NCI-H2171 (cell line): ENCODE measurements around the gene CYTL1.
"Not testable (repeated sequence)": the region's sequence is repeated elsewhere in the genome, so short reads cannot be mapped to it uniquely, and the experiment has no call there.

Experiments used
- DNase-seq: peaks from one replicate; lab custom pipeline; 2025; lab: John Stamatoyannopoulos, UW

CYTL1 gene

DNA sequence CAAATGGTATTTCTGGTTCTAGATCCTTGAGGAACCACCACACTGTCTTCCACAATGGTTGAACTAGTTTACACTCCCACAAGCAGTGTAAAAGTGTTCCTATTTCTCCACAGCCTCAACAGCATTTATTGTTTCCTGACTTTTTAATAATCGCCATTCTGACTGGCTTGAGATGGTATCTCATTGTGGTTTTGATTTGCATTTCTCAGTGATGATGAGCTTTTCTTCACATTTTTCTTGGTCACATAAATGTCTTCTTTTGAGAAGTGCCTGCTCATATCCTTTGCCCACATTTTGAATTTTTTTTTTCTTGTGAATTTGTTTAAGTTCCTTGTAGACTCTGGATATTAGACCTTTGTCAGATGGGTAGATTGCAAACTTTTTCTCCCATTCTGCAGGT is 22.3 kb downstream of the CYTL1 start:
- not testable (repeated sequence) for DNase-seq

DNA sequence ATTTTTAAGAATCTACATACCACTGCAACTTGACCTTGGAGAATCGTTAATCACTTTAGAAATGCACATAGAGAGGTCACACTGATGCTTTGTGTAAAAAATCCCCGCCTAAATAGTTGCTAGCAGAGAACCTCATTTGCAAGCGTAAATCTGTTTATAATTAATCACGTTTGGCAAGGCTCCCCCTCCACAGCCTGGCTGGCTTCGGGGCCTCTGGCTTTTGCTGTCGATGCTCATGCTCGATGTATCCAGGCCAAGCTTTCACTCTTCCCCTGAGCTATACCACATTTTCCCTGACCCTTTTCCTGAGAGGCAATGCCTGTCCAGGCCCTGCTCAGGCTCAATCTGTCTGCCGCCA is 23.4 kb downstream of the CYTL1 start:
- DNase-seq: no peak

GRCh38 chr4:4995103-4995907 is 24.0 kb downstream of the CYTL1 start:
- no peak for DNase-seq

DNA sequence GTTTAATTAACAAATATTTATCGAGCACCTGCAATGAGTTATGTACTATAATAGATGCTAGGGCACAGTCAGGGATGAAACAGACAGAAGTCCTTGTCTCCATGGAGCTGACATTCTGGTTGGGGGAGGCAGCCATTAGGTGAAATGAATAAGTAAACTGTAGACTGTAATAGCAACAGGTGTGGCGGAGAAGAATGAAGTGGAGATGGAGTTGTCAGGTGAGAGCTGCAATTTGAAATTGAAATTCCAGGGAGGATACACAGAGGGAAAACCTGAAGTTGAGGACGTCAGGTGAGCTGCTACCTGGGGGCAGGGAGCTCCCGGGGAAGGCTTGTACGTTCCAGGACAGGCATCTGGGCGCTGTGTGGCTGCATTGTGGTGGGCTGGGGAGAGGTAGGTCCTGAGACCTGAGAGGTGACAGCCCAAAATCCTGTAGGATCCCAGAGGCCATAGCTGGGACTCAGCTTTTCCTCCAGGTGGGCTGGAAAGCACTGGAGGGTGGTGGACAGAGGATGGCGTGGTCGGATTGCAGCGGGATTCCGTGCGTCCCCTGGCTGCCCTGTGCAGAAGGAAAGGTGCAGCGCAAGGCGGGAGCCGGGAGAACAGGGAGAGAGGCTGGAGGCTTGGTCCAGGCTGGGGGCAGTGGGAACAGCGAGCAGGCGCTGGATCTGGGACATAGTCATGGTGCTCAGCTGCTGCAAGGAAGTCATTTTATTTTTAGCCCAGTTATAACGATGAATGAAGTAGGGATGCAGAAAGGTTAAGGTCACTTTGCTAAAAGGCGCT is 24.8 kb downstream of the CYTL1 start:
- DNase-seq: no peak

GRCh38 chr4:4992833-4993232 is 26.4 kb downstream of the CYTL1 start:
- DNase-seq: no peak

DNA sequence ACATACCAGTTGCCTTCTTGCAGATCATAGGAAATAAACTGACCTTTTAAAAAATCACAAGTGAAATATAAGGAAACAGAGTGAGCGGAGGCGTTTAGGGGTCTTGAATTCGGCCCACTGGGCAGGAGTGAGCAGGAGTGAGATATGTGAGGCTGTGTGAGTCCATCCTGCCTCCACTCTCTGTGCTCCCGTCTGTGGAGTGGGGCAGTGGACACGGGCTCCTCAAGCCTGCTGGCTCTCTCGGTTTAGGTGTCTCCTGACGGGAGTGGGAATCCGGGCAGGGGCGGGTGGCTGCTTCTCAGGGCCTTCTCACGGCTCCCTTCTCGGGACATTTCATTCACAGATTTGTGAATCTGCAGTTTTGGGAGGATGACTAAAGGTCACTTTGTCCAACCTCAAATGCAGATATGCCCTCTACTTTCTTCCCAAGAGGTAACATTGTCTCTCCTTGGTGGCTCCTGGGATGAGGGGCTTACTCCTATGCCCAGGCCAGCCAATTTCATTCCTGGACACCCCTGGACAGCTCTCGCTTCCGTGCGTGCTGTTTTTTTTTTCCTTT is 27.6 kb downstream of the CYTL1 start:
- DNase-seq: no peak

DNA sequence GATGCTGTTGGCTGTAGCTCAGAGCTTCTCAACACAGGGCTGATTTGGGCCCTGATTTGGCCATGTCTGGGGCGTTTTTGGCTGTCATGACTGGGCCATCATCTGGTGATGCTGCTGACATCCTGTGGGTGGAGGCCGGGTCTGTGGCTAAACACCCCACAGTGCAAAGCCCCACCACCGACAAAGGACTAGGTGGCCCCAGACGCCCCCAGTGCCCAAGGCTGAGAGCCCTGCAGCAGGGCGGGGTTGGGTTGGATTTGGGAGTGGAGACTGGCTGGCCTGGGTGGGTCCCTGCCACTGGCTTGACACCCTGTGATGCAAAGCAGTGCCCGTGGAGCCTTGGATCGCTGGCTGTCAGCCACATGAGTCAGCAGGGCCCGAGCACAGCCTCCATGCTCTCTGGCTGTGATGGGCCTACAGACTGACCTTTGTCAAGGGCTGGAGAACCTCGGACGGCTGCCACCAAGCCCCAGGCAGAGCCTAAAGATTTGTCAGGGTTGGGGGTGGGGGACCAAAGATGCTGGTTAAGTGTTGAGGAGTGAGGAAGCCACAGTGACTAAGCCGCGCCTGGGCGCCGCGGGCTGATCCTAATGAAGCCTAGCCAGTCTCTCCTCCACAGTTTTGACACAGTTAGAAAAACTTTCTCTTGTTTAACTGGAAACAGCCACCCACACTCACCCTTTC is 28.3 kb downstream of the CYTL1 start:
- no peak for DNase-seq

GRCh38 chr4:4990329-4990728 is 28.9 kb downstream of the CYTL1 start:
- no peak for DNase-seq

- no peak for DNase-seq
These were observed 30.1 kb downstream of the CYTL1 start for GRCh38 chr4:4989083-4989622.

DNA sequence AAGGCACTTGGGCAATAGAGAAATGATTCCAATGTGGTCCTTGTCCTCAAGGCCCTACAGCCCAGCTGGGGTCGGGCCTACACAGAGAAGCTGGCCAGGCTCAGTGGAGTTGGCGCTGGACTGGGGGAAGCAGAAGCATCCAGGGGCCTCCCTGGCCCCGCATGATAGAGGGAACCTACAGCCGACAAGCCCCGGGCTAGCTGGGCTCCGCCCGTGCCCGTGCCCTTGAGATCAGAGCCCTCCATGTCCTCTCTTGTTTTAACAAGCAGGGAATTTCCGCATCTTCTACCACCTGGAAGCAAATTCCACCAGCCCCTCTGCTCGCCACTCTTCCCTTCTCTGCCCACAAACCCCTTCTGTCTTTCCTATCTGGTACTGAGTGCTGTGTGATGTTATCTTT is 31.6 kb downstream of the CYTL1 start:
- DNase-seq: no peak

DNA sequence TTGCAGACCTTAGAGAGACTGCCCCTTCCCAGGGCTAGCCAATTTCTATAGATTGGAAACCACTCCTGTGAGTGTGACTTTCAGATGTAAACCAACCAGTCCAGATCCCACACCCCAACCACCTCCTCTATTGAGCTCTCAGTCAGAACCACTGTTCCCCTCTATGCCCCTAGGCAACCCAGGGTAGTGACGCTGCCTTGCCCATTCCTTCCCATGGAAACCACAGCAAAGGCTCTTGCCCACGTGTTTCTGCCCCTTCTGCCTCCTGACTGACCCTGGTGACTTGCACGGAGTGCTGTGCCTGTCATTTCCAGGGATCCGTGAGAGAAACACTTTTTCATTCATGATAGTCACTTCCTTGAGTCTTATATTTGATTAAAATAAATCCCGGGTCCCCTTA is 32.4 kb downstream of the CYTL1 start:
- no peak for DNase-seq

GRCh38 chr4:4985844-4986243 is 33.4 kb downstream of the CYTL1 start:
- DNase-seq: no peak

GRCh38 chr4:4985036-4985435 is 34.2 kb downstream of the CYTL1 start:
- DNase-seq: no peak

- no peak for DNase-seq
These were observed 35.1 kb downstream of the CYTL1 start for GRCh38 chr4:4984186-4984585.

DNA sequence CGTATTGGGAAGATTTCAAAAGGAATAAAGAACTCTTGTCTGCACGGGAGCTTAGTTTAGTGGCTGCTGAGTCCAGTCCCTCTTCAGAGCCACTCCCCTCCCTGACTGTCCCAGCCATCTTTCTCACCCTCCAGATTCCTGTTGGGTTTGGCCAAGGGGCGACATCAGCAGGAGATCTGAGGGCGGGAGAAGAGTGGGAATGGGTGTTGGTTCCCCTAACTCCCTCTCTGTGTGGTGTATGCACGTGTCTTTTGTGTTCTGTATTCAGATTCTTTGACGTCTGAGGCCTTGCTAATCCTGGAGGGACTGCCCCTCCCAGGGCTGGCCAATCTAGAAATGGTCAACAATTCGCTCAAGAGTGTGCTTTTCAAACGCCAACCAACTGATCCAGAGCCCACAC is 37.4 kb downstream of the CYTL1 start:
- DNase-seq: no peak

DNA sequence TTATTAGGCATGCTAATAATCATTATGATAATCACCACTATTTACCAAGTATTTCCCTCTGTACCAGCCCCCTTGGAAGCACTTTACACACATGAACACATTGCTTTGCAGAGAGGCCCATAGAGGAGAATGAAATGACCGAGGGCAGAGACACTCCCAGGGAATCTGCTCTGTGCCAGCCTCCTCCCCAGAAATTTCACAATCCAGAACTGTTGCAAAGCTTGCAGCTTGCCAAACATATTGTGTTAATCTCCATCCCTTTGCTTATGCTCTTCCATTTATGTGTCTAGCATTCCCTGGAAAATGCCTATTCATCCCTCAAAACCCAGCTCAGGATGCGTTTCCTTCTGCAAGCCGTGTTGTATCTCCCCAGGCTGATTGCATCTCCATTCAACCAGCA is 37.8 kb downstream of the CYTL1 start:
- no peak for DNase-seq

GRCh38 chr4:4980621-4981230 is 38.5 kb downstream of the CYTL1 start:
- no peak for DNase-seq

GRCh38 chr4:4979971-4980370 is 39.3 kb downstream of the CYTL1 start:
- DNase-seq: no peak

GRCh38 chr4:4974727-4975126 is 44.5 kb downstream of the CYTL1 start:
- no peak for DNase-seq

GRCh38 chr4:4971796-4972195 is 47.5 kb downstream of the CYTL1 start:
- DNase-seq: no peak

- DNase-seq: no peak
These were observed 50.0 kb downstream of the CYTL1 start for GRCh38 chr4:4969298-4969697.

DNA sequence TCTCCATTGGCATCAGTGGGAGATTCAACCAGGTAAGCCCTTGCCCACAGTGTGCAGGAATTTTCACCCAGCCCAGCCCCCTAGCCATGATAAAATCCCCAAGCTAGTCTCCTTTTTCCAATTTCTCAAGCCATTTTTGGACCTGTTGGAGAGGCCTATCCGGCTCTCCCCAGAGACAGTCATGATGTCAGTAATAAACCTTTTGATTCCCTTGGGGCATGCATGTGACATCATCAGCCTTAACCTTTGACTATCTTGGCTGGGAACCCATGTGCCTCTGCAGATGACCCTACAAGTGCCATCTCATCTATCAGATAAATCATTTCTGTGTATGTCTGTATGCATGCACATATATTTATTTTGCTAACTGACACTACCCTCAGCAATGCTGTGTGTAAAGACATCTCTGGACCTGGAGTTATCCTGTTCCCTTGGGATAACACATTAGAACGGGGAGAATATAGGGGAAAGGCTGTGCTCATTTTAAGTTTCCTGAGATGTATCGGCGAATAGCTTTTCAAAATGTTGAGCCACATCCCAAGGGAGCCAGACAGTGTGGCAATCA is 51.0 kb downstream of the CYTL1 start:
- no peak for DNase-seq
